Chondrocyte (in vitro differentiated cells): Measurements from ENCODE around the gene MAP1B. TPM values are rescaled to one million over a fixed set of nuclear protein-coding genes. Genes with fewer than 3 reads are reported as not detected.

Experiments used
- DNase-seq: peaks from one replicate; pipeline ENCODE4 v3.0.0; 2021; ENCODE audit warnings: mixed read lengths, low spot score
- H3K27ac Mint-ChIP-seq: one replicate; pipeline ENCODE4 v1.8.0; 2021; ENCODE audit warnings: mild to moderate bottlenecking, moderate library complexity, mixed read lengths; ENCODE audit not compliant: unreplicated experiment
- H3K27me3 Mint-ChIP-seq: 2 replicates; pipeline ENCODE4 v1.8.0; 2021; ENCODE audit warnings: low read depth, mixed read lengths
- H3K36me3 Mint-ChIP-seq: 2 replicates; pipeline ENCODE4 v1.8.0; 2021; ENCODE audit warnings: low read depth, mixed read lengths
- H3K4me1 Mint-ChIP-seq: 2 replicates; pipeline ENCODE4 v1.8.0; 2021; ENCODE audit warnings: low read depth, mild to moderate bottlenecking, mixed read lengths
- H3K4me3 Mint-ChIP-seq: one replicate; pipeline ENCODE4 v1.8.0; 2021; ENCODE audit warnings: mild to moderate bottlenecking, moderate library complexity, mixed read lengths; ENCODE audit not compliant: unreplicated experiment
- H3K9me3 Mint-ChIP-seq: 2 replicates; pipeline ENCODE4 v1.8.0; 2021; ENCODE audit warnings: low read depth, mixed read lengths
- CTCF ChIP-seq: fragments of 200-600 bp; sonication (generic); IDR thresholded peaks from 2 replicates; pipeline ENCODE4 v1.5.0; 2021; ENCODE audit warnings: antibody characterized with exemption, mild to moderate bottlenecking, moderate library complexity
- total RNA-seq: library from RNA; stranded (reverse); gene quantifications from 3 replicates; pipeline ENCODE4 v1.2.1, GENCODE V29; 2021

MAP1B gene
- total RNA-seq, 1 donor from 2014 or later: 411 TPM

GRCh38 chr5:72147569-72147968, 40.3 kb downstream of the MAP1B start:
- no peaks in the 10 kb centered on the region for H3K27me3 Mint-ChIP-seq
- H3K27ac Mint-ChIP-seq: peak overlapping the region; percentile 57
- no peak for DNase-seq
- peaks cover 48% of the 10 kb centered on the region for H3K36me3 Mint-ChIP-seq
- no peak for TF ChIP-seq CTCF
- H3K4me1 Mint-ChIP-seq: peaks cover 84% of the 10 kb centered on the region
- H3K4me3 Mint-ChIP-seq: no peak overlapping the region
- no peaks in the 10 kb centered on the region for H3K9me3 Mint-ChIP-seq

DNA sequence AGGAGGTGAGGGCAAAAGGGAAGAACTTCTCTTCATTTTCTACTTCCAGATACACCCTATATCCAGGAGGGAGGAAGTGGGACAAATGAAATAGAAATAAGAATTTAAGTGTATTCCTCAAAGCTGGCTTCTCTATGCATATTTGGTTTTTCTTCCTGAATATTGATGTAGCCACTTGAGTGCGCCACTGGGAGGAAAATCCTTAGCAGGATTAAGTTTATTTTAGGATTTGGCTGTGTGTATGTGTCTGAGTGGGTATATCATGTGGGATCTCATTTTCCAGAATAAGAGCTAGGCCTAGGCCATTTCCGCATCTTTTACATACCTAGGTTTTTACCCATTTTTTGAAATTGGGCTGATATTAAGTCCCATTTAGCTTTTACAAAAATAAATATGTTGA, 42.5 kb downstream of the MAP1B start:
- no peak overlapping the region for H3K4me3 Mint-ChIP-seq
- peaks cover 41% of the 10 kb centered on the region for H3K36me3 Mint-ChIP-seq
- no peaks in the 10 kb centered on the region for H3K27me3 Mint-ChIP-seq
- no peaks in the 10 kb centered on the region for H3K9me3 Mint-ChIP-seq
- peak; percentile 66 for TF ChIP-seq CTCF
- H3K27ac Mint-ChIP-seq: peak overlapping the region; percentile 68
- no peak for DNase-seq
- H3K4me1 Mint-ChIP-seq: peaks cover 84% of the 10 kb centered on the region

- Mint-ChIP-seq H3K27ac (peak overlapping the region; percentile 82), H3K4me1 (peaks cover 80% of the 10 kb centered on the region), H3K4me3 (no peak overlapping the region), H3K9me3 (no peaks in the 10 kb centered on the region), H3K27me3 (no peaks in the 10 kb centered on the region), H3K36me3 (peaks cover 42% of the 10 kb centered on the region)
- no peak for DNase-seq
- no peak for TF ChIP-seq CTCF
Measured at GRCh38 chr5:72151169-72151568, 43.9 kb downstream of the MAP1B start.

DNA sequence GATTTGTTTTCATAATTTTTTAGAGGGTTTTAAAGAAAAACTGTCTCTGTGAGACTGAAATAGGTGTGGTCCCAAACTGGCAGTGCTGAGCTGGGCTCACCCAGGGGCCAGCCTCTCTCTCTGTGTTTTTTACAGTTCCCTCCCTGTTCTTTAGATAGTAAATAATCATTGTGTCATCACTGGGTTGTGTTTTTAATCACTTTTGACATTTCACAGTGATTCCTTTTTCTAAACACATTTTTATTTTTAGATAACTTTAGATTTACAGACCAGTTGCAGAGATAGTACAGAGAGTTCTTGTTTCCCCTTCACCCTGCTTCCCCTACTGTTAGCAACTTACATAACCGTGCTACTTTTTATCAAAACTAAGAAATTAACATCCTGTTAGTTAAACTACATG, 44.4 kb downstream of the MAP1B start:
- Mint-ChIP-seq H3K4me3 (no peak overlapping the region), H3K27ac (peak overlapping the region; percentile 82), H3K27me3 (no peaks in the 10 kb centered on the region), H3K4me1 (peaks cover 81% of the 10 kb centered on the region), H3K9me3 (no peaks in the 10 kb centered on the region), H3K36me3 (peaks cover 44% of the 10 kb centered on the region)
- TF ChIP-seq CTCF: no peak
- DNase-seq: no peak

- H3K27me3 Mint-ChIP-seq: no peaks in the 10 kb centered on the region
- DNase-seq: no peak
- H3K27ac Mint-ChIP-seq: peak overlapping the region; percentile 82
- peaks cover 44% of the 10 kb centered on the region for H3K36me3 Mint-ChIP-seq
- peaks cover 85% of the 10 kb centered on the region for H3K4me1 Mint-ChIP-seq
- no peak overlapping the region for H3K4me3 Mint-ChIP-seq
- no peak for TF ChIP-seq CTCF
- H3K9me3 Mint-ChIP-seq: no peaks in the 10 kb centered on the region
Measured at GRCh38 chr5:72152545-72152944, 45.3 kb downstream of the MAP1B start.
